Thymus (tissue), 11 donors: ENCODE results near the gene RMI2. TPM values are rescaled to one million over a fixed set of nuclear protein-coding genes. Genes with fewer than 3 reads are reported as not detected.

Source experiments
- DNase-seq, 9 donors: peaks; one replicate each; pipeline ENCODE4 v3.0.0-alpha.2; 2013; ENCODE audit warnings: low spot score in 9 of 9, low read depth in 6 of 9, missing footprints in 1 of 9
- H3K27ac ChIP-seq, 2 donors: one replicate each; pipeline ENCODE4 v1.5.1; 2013; ENCODE audit warnings: control low read depth in 1 of 2, low read depth in 1 of 2, low read length in 1 of 2, mild to moderate bottlenecking in 1 of 2, moderate library complexity in 1 of 2
- H3K27me3 ChIP-seq, 2 donors: one replicate each; pipeline ENCODE4 v1.5.1; 2013; ENCODE audit warnings: low read length in 1 of 2; ENCODE audit not compliant: control insufficient read depth in 2 of 2, insufficient read depth in 1 of 2
- H3K36me3 ChIP-seq, 2 donors: one replicate each; pipeline ENCODE4 v1.5.1; 2013; ENCODE audit warnings: low read length in 1 of 2, mild to moderate bottlenecking in 1 of 2, moderate library complexity in 1 of 2; ENCODE audit not compliant: control insufficient read depth in 2 of 2, insufficient read depth in 2 of 2
- H3K4me1 ChIP-seq, 2 donors: one replicate each; pipeline ENCODE4 v1.5.1; 2013; ENCODE audit warnings: low read length in 2 of 2; ENCODE audit not compliant: control insufficient read depth in 2 of 2, insufficient read depth in 2 of 2
- H3K4me3 ChIP-seq, 2 donors: one replicate each; pipeline ENCODE4 v1.5.1; 2013; ENCODE audit warnings: low read length in 2 of 2, control low read depth in 1 of 2, mild to moderate bottlenecking in 1 of 2
- H3K9me3 ChIP-seq, 2 donors: one replicate each; pipeline ENCODE4 v1.5.1; 2013; ENCODE audit warnings: low read length in 1 of 2, mild to moderate bottlenecking in 1 of 2; ENCODE audit not compliant: control insufficient read depth in 2 of 2, insufficient read depth in 1 of 2
- WGBS: extraction: QIAGEN DNeasy Blood & Tissue Kit; methylation state at CpG from one replicate; pipeline ENCODE4 v1.1.7; 2013; 5-methylcytosine and 5-hydroxymethylcytosine counted together
- polyA plus RNA-seq: library from polyadenylated mRNA; stranded (reverse); fragments of 200-250 nt; gene quantifications from one replicate; pipeline ENCODE4 v1.2.3, GENCODE V29; 2013
- total RNA-seq: library from RNA; stranded (reverse); fragments of 120-200 nt; gene quantifications from one replicate; pipeline ENCODE4 v1.2.4, GENCODE V29; 2013
- donor health status: healthy.

Gene RMI2
- total and polyA plus RNA-seq, 2 donors, result 15.6 to 29.2 TPM

DNA sequence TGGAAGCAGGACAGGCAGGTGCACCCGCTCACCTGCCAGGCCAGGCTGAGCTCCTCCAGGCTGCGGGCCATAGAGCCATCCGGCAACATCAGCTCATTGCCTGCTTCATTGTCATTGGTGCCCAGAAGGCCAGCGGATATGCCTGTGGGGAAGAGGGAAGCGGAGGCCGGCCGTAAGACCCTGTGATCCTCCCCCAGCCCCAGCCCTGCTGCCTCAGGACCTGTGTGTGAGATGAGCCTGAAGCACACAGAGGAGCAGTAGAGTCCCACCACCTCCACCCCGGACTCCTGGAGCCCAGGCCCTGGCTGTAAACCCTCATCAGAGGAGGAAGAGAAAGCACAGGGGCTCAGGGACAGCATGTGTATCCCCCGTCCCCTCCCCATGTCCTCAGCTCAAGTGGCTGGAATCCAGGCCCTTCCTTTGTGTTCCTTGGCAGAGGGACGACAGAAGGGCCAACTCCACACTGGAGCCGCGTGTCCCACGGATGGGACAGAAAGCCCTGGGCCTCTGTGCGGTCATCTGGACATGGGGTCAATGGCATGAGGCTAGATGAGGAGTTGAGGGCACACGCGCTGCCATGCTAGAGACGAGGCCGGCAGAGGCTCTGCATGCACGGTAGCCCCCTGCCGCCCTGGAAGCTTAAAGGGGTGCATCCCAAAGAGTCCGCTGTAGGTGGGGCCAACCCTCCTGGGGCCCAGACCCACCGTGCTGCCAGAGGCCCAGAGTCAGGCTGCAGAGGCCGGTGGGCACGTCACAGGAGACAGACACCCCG lies 39.1 kb downstream of the RMI2 start:
- H3K9me3 ChIP-seq, result no peaks in the 10 kb centered on the region
- peaks cover 0 to 20% of the 10 kb centered on the region in 2 donors for H3K4me1 ChIP-seq
- no peak overlapping the region for H3K4me3 ChIP-seq
- no peak overlapping the region for H3K27ac ChIP-seq
- no peaks in the 10 kb centered on the region for H3K27me3 ChIP-seq
- no peaks in the 10 kb centered on the region for H3K36me3 ChIP-seq
- DNase-seq, result no peak
- 84% methylated on average over 25 of the region's 25 CpGs for WGBS

GRCh38 chr16:11384956-11385586 lies 39.8 kb downstream of the RMI2 start:
- H3K36me3 ChIP-seq, result no peaks in the 10 kb centered on the region
- H3K4me3 ChIP-seq, result no peak overlapping the region
- H3K27ac ChIP-seq, result no peak overlapping the region
- no peaks in the 10 kb centered on the region for H3K27me3 ChIP-seq
- WGBS, result 77% methylated on average over 20 of the region's 20 CpGs
- no peaks in the 10 kb centered on the region for H3K9me3 ChIP-seq
- DNase-seq, result no peak
- peaks cover 0 to 20% of the 10 kb centered on the region in 2 donors for H3K4me1 ChIP-seq

- 96% methylated on average over 12 of the region's 12 CpGs for WGBS
- H3K27me3 ChIP-seq, result no peaks in the 10 kb centered on the region
- no peak for DNase-seq
- no peak overlapping the region for H3K4me3 ChIP-seq
- peaks cover 0 to 25% of the 10 kb centered on the region in 2 donors for H3K4me1 ChIP-seq
- no peak overlapping the region for H3K27ac ChIP-seq
- no peaks in the 10 kb centered on the region for H3K36me3 ChIP-seq
- no peaks in the 10 kb centered on the region for H3K9me3 ChIP-seq
Observed at GRCh38 chr16:11386054-11386680, 40.9 kb downstream of the RMI2 start.

DNA sequence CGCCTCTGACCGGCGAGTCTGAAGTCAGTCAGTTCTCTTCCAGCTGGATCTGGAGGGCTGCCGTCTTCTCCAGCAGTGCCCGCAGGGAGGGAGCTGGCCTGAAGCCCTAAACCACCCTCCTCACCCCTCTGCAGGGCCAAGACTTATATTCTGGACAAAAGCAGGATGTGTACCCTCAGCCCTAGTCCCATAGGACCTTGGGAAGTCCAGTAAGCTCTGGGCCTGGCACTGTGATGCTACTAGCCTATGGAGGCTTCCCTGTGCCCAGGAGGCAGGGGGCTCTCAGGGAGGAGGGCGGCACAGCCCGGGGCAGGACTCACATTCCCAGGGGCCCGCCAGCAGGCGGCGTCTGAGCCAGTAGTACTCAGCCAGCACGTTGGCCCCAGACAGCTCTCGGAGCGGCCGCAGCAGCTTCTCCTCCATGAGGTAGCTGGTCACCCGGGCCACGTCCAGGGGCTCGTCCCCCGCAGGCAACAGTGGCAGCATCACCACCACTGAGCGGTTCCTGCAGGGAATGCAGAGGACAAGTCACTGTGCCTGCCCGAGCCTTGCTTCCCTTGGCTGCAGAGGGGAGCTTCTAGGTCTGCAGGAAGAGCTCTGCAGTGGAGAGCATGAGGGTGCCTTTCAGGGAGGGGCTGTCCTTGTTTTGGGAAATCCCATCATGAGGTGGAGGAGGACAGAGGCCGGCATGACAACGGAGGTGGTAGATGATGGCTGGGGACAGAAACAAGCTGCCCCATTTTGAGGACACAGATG lies 41.7 kb downstream of the RMI2 start:
- peak in 2 of 9 donors; percentile 57 to 61 for DNase-seq
- Histone ChIP-seq H3K4me1 (peaks cover 0 to 25% of the 10 kb centered on the region in 2 donors), H3K36me3 (no peaks in the 10 kb centered on the region), H3K4me3 (no peak overlapping the region), H3K9me3 (no peaks in the 10 kb centered on the region), H3K27me3 (no peaks in the 10 kb centered on the region), H3K27ac (no peak overlapping the region)
- 81% methylated on average over 22 of the region's 22 CpGs for WGBS

DNA sequence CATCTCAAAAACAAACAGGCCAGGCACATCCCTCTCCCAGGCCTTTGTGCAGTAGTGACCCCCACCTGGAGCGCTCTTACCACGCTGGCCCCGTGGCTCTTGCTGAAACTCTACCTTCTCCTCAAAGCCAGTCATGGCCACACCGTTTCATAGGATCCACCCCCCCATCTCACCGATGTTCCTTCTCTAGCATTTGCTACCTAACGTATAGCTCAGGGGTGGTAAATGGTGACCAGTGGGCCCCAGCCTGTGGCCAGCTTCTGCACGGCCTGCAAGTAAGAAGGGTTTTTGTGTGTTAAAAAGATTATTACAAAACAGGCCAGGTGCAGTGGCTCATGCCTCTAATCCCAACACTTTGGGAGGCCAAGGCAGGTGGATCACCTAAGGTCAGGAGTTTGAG lies 43.8 kb downstream of the RMI2 start:
- Histone ChIP-seq H3K4me1 (peaks cover 0 to 29% of the 10 kb centered on the region in 2 donors), H3K9me3 (no peaks in the 10 kb centered on the region), H3K27ac (no peak overlapping the region), H3K36me3 (no peaks in the 10 kb centered on the region), H3K27me3 (no peaks in the 10 kb centered on the region), H3K4me3 (no peak overlapping the region)
- WGBS, result 90% methylated on average over 7 of the region's 7 CpGs
- DNase-seq, result no peak

DNA sequence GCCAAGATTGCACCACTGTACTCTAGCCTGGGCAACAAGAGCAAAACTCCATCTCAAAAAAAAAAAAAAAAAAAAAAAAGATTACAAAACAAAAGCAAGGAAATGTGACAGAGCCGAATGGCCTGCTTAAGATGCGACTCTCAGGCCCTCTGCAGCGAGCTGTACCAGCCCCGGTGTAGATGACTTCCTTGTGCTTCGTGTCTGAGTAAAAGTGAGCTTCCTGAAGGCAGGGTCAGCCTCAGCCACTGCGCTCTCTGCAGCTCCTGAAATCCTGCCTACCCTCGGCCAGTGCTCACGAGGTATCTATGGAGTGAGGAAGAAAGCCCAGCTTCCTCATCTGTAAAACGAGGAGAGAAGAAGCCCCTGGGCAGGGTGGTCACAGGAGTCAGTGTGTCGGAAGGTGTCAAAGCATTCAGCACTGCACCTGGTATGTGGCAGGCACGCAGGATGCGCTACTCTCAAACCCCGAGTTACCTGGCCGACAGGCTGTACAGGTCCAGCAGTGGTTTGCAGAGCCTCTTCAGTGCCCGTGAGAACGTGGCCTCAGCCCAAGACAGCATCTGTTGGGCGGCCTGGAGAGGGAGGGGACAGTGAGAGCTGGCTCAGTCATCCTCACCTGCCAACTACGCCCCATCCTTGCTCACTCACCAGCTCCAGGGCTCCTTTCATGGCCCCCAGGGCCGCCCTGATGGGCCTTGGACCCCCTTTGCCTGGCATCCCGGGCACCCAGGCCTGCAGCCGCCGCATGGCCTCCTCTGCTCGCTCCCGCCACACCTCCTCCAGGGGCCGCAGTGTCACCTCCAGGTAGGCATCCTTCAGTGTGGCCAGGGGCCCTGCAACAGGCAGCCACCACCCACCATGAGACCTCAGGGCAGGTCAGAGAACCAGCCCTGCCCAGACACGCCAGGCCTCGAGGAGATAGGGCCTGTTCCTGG lies 44.6 kb downstream of the RMI2 start:
- peaks cover 0 to 29% of the 10 kb centered on the region in 2 donors for H3K4me1 ChIP-seq
- no peak overlapping the region for H3K4me3 ChIP-seq
- no peak overlapping the region for H3K27ac ChIP-seq
- no peak for DNase-seq
- WGBS, result 92% methylated on average over 27 of the region's 27 CpGs
- H3K27me3 ChIP-seq, result no peaks in the 10 kb centered on the region
- H3K9me3 ChIP-seq, result no peaks in the 10 kb centered on the region
- no peaks in the 10 kb centered on the region for H3K36me3 ChIP-seq

DNA sequence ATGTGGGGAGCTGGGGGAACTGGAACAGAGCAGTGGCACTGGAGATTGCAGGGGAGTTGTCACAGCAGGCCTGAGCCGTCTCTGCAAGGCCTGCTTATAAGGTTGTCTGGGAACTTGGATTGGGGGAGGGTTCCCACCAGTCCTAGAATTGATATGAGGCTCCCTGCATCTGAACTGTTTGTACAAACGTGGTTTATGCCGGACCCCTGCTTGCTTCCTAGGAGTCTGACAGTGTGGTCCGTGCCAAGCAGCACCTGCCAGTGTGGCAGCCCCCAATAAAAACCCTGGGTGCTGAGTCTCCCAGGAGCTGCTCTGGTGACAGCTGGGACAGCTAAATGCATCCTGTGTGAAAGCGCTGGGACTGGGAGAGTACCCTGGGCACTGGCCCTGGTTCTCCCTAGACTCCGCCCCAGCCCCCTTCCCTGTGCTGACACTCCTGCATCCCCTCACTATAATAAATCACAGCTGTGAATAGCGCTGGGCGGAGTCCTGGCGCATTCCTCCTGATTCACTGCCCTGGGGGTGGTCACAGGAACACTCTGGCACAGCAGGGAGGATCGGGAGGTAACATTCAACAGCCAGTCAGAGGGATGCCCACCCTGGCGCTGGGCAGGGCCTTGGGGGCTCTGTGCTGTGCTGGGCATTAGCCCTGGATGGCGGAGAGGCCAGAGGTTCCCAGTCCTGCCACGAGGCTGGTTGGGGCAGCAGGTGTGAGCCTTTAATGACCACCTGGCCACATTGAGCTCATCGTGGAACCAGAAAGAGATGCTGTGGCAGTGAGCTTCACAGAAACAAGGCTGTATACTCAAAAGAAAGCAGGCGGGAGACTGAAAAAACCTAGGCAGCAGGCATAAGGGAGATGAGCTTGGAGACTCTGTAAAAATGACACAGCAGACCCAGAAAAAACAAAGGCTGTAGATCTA lies 45.6 kb downstream of the RMI2 start:
- DNase-seq, result no peak
- Histone ChIP-seq H3K36me3 (no peaks in the 10 kb centered on the region), H3K4me1 (peaks cover 0 to 29% of the 10 kb centered on the region in 2 donors), H3K4me3 (no peak overlapping the region), H3K27me3 (no peaks in the 10 kb centered on the region), H3K9me3 (no peaks in the 10 kb centered on the region), H3K27ac (no peak overlapping the region)
- 86% methylated on average over 15 of the region's 15 CpGs for WGBS
